ENCODE data around the gene ZBTB18.
"Not testable (repeated sequence)": the region's sequence is repeated elsewhere in the genome, so short reads cannot be mapped to it uniquely, and the experiment has no call there.

The ZBTB18 gene

GRCh38 chr1:244044423-244044822 lies 6.7 kb upstream of the ZBTB18 start:
- H3K23ac ChIP-seq (ENCODE audit: low read length): no peak overlapping the region
- no peak overlapping the region for H2BK120ac ChIP-seq (ENCODE audit: insufficient read depth, low read length, poor library complexity)
- no peaks in the 10 kb centered on the region for H3K27me3 ChIP-seq (ENCODE audit: insufficient read depth, low read length)
- peaks cover 7% of the 10 kb centered on the region for H3K79me2 ChIP-seq (ENCODE audit: control insufficient read depth, insufficient read depth, low read length, poor library complexity)
- WGBS (ENCODE audit: extremely low coverage, insufficient coverage, insufficient read length): no CpG with 5 or more reads among the region's 1 CpG
- no peak overlapping the region for H3K18ac ChIP-seq (ENCODE audit: low read length)
- no peaks in the 10 kb centered on the region for H3K36me3 ChIP-seq (ENCODE audit: control insufficient read depth in 1 of 2, insufficient read depth in 2 of 2, low read length in 2 of 2)
- H3K4me2 ChIP-seq (ENCODE audit: low read length): no peak overlapping the region
- H3K4me1 ChIP-seq (ENCODE audit: control insufficient read depth in 1 of 2, insufficient read depth in 2 of 2, low read length in 2 of 2): peaks cover 0 to 1% of the 10 kb centered on the region in 2 experiments
- H3K4ac ChIP-seq (ENCODE audit: low read depth, low read length): no peak overlapping the region
- no peak overlapping the region for H4K8ac ChIP-seq (ENCODE audit: low read depth, low read length)
- no peak overlapping the region for H3K9ac ChIP-seq (ENCODE audit: low read length)
- no peak overlapping the region for H2AFZ ChIP-seq (ENCODE audit: insufficient read depth, low read length, poor library complexity)
- H3K79me1 ChIP-seq (ENCODE audit: low read length): peaks cover 8% of the 10 kb centered on the region
- H2AK5ac ChIP-seq (ENCODE audit: low read length): no peak overlapping the region
- H3K9me3 ChIP-seq (ENCODE audit: insufficient read depth, low read depth, low read length): no peaks in the 10 kb centered on the region
- no peak overlapping the region for H4K91ac ChIP-seq (ENCODE audit: low read depth, low read length)
- no peak for DNase-seq
- no peak overlapping the region for H2BK5ac ChIP-seq (ENCODE audit: low read depth, low read length, poor library complexity)
- H3K4me3 ChIP-seq (ENCODE audit: low read depth, low read length): no peak overlapping the region
- H3K14ac ChIP-seq (ENCODE audit: low read length): no peak overlapping the region
- H3K27ac ChIP-seq (ENCODE audit: low read depth, low read length): no peak overlapping the region
- H4K12ac ChIP-seq (ENCODE audit: low read depth, low read length): no peak overlapping the region
- no peak overlapping the region for H2BK12ac ChIP-seq (ENCODE audit: low read length)

DNA sequence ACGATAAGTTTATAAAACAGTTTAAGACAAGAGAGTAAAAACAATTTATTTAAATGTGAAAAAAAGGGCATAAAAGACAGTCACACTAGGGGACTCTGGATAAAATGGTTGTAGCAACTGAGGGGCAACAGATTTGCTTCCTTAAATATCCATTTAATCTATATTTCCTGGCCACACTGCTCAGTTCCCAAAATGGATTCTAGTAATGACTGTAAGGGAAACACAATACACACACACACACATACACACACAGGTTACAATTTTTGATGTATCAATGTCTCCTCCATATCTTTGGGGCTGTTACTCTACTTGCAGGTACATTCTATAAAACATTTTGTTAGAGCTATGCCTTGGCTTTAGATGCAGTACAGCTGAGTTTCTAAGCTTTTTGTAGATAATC lies 4.8 kb upstream of the ZBTB18 start:
- H2BK5ac ChIP-seq (ENCODE audit: low read depth, low read length, poor library complexity); H2BK120ac ChIP-seq (ENCODE audit: insufficient read depth, low read length, poor library complexity); H3K14ac ChIP-seq (ENCODE audit: low read length); H3K27ac ChIP-seq (ENCODE audit: low read depth, low read length); H3K4me3 ChIP-seq (ENCODE audit: low read depth, low read length); H2AFZ ChIP-seq (ENCODE audit: insufficient read depth, low read length, poor library complexity); H3K4me2 ChIP-seq (ENCODE audit: low read length); H3K23ac ChIP-seq (ENCODE audit: low read length); H3K9me3 ChIP-seq (ENCODE audit: insufficient read depth, low read depth, low read length); H3K4ac ChIP-seq (ENCODE audit: low read depth, low read length); H3K36me3 ChIP-seq (ENCODE audit: control insufficient read depth in 1 of 2, insufficient read depth in 2 of 2, low read length in 2 of 2); H4K8ac ChIP-seq (ENCODE audit: low read depth, low read length); H4K91ac ChIP-seq (ENCODE audit: low read depth, low read length); H2BK12ac ChIP-seq (ENCODE audit: low read length); H3K18ac ChIP-seq (ENCODE audit: low read length); H3K9ac ChIP-seq (ENCODE audit: low read length); DNase-seq; H2AK5ac ChIP-seq (ENCODE audit: low read length); H3K4me1 ChIP-seq (ENCODE audit: control insufficient read depth in 1 of 2, insufficient read depth in 2 of 2, low read length in 2 of 2); H3K27me3 ChIP-seq (ENCODE audit: insufficient read depth, low read length); H4K12ac ChIP-seq (ENCODE audit: low read depth, low read length): not testable (repeated sequence)
- H3K79me2 ChIP-seq (ENCODE audit: control insufficient read depth, insufficient read depth, low read length, poor library complexity): peaks cover 10% of the 10 kb centered on the region
- peaks cover 11% of the 10 kb centered on the region for H3K79me1 ChIP-seq (ENCODE audit: low read length)
- no CpG with 5 or more reads among the region's 1 CpG for WGBS (ENCODE audit: extremely low coverage, insufficient coverage, insufficient read length)

DNA sequence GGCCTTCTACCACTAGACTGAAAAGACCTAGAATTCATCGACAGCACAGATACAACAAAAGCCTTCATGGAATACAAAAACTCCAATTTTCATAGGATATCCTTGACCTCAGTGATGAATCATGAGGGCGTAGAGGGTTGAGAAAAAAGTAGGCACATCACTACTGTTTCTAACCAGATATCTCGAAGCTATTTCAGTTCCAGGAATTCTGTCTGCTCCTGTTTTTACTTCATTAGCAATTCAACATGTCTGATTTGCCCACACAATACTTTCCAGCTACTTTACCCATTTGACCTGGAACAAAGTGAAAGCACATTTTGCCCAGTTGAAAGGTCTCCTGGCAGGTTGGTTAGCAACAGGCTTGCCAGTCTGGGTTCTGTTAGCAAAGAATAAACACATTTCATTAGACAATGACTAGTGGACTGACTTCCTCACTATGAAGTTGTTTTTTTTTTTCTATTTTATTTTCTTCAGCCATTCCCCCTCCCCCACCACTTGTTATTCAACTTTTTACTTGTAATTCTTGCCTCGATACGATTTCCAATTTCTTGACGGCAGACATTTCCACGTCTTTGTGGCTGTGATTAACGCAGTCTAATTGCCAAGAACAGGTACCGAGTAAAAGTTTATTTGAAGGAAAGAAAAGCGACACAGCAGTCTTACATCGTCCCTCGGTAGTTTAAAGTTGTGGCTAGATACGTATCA lies 4.0 kb upstream of the ZBTB18 start:
- Histone ChIP-seq H3K27me3 (ENCODE audit: insufficient read depth, low read length) (no peaks in the 10 kb centered on the region), H3K79me1 (ENCODE audit: low read length) (peaks cover 11% of the 10 kb centered on the region), H3K36me3 (ENCODE audit: control insufficient read depth in 1 of 2, insufficient read depth in 2 of 2, low read length in 2 of 2) (no peaks in the 10 kb centered on the region), H2BK120ac (ENCODE audit: insufficient read depth, low read length, poor library complexity) (no peak overlapping the region), H3K14ac (ENCODE audit: low read length) (no peak overlapping the region), H4K12ac (ENCODE audit: low read depth, low read length) (no peak overlapping the region), H3K23ac (ENCODE audit: low read length) (no peak overlapping the region), H3K4me1 (ENCODE audit: control insufficient read depth in 1 of 2, insufficient read depth in 2 of 2, low read length in 2 of 2) (peaks cover 0 to 8% of the 10 kb centered on the region in 2 experiments), H3K18ac (ENCODE audit: low read length) (no peak overlapping the region), H3K9ac (ENCODE audit: low read length) (no peak overlapping the region), H3K27ac (ENCODE audit: low read depth, low read length) (peak overlapping the region; percentile 81), H3K4me2 (ENCODE audit: low read length) (peak overlapping the region; percentile 94), H2AFZ (ENCODE audit: insufficient read depth, low read length, poor library complexity) (no peak overlapping the region), H3K4me3 (ENCODE audit: low read depth, low read length) (peak overlapping the region; percentile 80), H4K91ac (ENCODE audit: low read depth, low read length) (no peak overlapping the region), H3K9me3 (ENCODE audit: insufficient read depth, low read depth, low read length) (no peaks in the 10 kb centered on the region), H3K4ac (ENCODE audit: low read depth, low read length) (no peak overlapping the region), H2BK5ac (ENCODE audit: low read depth, low read length, poor library complexity) (no peak overlapping the region), H4K8ac (ENCODE audit: low read depth, low read length) (no peak overlapping the region), H2BK12ac (ENCODE audit: low read length) (no peak overlapping the region), H2AK5ac (ENCODE audit: low read length) (no peak overlapping the region), H3K79me2 (ENCODE audit: control insufficient read depth, insufficient read depth, low read length, poor library complexity) (peaks cover 10% of the 10 kb centered on the region)
- peak in 1 of 2 donors; percentile 42 for DNase-seq
- no CpG with 5 or more reads among the region's 13 CpGs for WGBS (ENCODE audit: extremely low coverage, insufficient coverage, insufficient read length)

- no peak for DNase-seq
- H4K8ac ChIP-seq (ENCODE audit: low read depth, low read length): peak overlapping the region; percentile 72
- no peaks in the 10 kb centered on the region for H3K36me3 ChIP-seq (ENCODE audit: control insufficient read depth in 1 of 2, insufficient read depth in 2 of 2, low read length in 2 of 2)
- peaks cover 11% of the 10 kb centered on the region for H3K79me1 ChIP-seq (ENCODE audit: low read length)
- H2BK12ac ChIP-seq (ENCODE audit: low read length): peak overlapping the region; percentile 50
- H3K14ac ChIP-seq (ENCODE audit: low read length): peak overlapping the region; percentile 82
- H3K27ac ChIP-seq (ENCODE audit: low read depth, low read length): peak overlapping the region; percentile 81
- no CpG with 5 or more reads among the region's 54 CpGs for WGBS (ENCODE audit: extremely low coverage, insufficient coverage, insufficient read length)
- H3K27me3 ChIP-seq (ENCODE audit: insufficient read depth, low read length): no peaks in the 10 kb centered on the region
- no peak overlapping the region for H2AK5ac ChIP-seq (ENCODE audit: low read length)
- peak overlapping the region; percentile 81 for H3K9ac ChIP-seq (ENCODE audit: low read length)
- H4K12ac ChIP-seq (ENCODE audit: low read depth, low read length): peak overlapping the region; percentile 67
- H3K9me3 ChIP-seq (ENCODE audit: insufficient read depth, low read depth, low read length): no peaks in the 10 kb centered on the region
- H3K79me2 ChIP-seq (ENCODE audit: control insufficient read depth, insufficient read depth, low read length, poor library complexity): peaks cover 10% of the 10 kb centered on the region
- H3K4ac ChIP-seq (ENCODE audit: low read depth, low read length): peak overlapping the region; percentile 43
- H3K23ac ChIP-seq (ENCODE audit: low read length): no peak overlapping the region
- H2BK5ac ChIP-seq (ENCODE audit: low read depth, low read length, poor library complexity): peak overlapping the region; percentile 79
- peak overlapping the region; percentile 84 for H3K18ac ChIP-seq (ENCODE audit: low read length)
- peaks cover 0 to 8% of the 10 kb centered on the region in 2 experiments for H3K4me1 ChIP-seq (ENCODE audit: control insufficient read depth in 1 of 2, insufficient read depth in 2 of 2, low read length in 2 of 2)
- H4K91ac ChIP-seq (ENCODE audit: low read depth, low read length): peak overlapping the region; percentile 83
- peak overlapping the region; percentile 80 for H3K4me3 ChIP-seq (ENCODE audit: low read depth, low read length)
- H3K4me2 ChIP-seq (ENCODE audit: low read length): peak overlapping the region; percentile 94
- peak overlapping the region; percentile 92 for H2AFZ ChIP-seq (ENCODE audit: insufficient read depth, low read length, poor library complexity)
- H2BK120ac ChIP-seq (ENCODE audit: insufficient read depth, low read length, poor library complexity): peak overlapping the region; percentile 81
Measured at GRCh38 chr1:244047621-244048255, 3.3 kb upstream of the ZBTB18 start.

Measured in trophoblast cell (in vitro differentiated cells and primary cell).